Measurements from ENCODE around the gene OR6B1. TPM values are rescaled to one million over a fixed set of nuclear protein-coding genes. Genes with fewer than 3 reads are reported as not detected.

OR6B1 gene
- total and polyA plus RNA-seq, 9 donors: not detected

GRCh38 chr7:143979359-143979758, 20.8 kb upstream of the OR6B1 start:
- H3K36me3 ChIP-seq: no peaks in the 10 kb centered on the region
- DNase-seq: no peak
- 75 to 82% (median 82%) methylated on average over 1 of the region's 1 CpG for WGBS, 3 donors
- no peak overlapping the region for H3K4me3 ChIP-seq
- TF ChIP-seq EP300 (IDR thresholded peaks at IDR 0.05) (no peak), CTCF (IDR thresholded peaks at IDR 0.05) (no peak), POLR2A (IDR thresholded peaks at IDR 0.05) (no peak)
- no peaks in the 10 kb centered on the region for H3K27me3 ChIP-seq
- no peaks in the 10 kb centered on the region for H3K9me3 ChIP-seq
- intact Hi-C loops (cut with DNase I): no loop called here
- H3K27ac ChIP-seq: no peak overlapping the region
- no peaks in the 10 kb centered on the region for H3K4me1 ChIP-seq (ENCODE audit: insufficient read depth)

DNA sequence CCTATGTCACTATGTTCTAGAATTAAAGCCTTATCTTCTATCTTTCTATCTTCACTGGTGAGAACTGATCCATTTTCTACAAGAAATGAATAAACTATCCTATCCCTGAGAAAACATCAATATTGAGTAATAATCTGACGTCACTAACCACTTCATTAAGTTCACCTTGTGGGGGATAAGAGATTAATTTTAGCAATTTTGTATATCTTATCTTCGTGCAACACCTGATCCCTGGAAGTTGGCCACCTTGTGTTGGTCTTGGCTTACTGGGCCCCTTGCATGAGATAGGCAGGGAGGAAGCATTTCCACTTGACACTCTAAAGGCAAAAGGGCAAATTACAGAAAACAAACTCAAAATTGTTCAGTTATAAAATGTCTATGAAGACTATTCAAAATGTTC, 20.1 kb upstream of the OR6B1 start:
- 73 to 78% (median 74%) methylated on average over 2 of the region's 2 CpGs for WGBS, 3 donors
- intact Hi-C loops (cut with DNase I): loop anchor here in 1 of 4 donors (2.0 kb wide), 1 partner anchor 23 kb away; no protein-coding TSS in a partner anchor

DNA sequence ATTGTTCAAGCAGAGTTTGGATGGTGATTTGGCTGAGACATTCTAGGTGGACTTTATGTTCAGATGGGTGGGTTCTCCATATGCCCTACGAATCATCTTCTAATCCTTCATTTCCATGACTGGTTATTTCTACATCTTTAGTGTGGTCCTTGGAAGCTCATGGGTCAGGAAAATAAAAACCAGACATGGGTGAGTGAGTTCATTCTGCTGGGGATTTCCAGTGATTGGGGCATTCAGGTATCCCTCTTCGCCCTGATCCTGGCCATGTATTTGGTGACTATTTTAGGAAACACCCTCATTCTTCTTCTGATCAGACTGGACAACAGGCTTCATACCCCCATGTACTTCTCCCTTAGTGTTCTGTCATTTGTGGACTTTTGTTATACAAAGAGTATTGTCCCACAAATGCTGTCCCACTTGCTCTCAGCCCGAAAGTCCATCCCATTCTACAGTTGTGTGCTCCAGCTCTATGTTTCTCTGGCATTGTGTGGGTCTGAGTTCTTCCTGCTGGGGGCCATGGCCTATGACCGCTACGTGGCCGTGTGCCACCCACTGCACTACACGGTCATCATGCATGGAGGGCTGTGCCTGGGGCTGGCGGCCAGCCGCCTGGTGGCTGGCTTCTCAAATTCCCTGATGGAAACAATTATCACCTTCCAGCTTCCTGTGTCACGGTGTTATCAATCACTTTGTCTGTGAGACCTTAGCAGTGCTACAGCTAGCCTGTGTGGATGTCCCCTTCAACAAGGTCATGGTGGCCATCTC, 19.2 kb upstream of the OR6B1 start:
- intact Hi-C loops (cut with DNase I): loop anchor here in 1 of 4 donors (2.0 kb wide), 1 partner anchor 24 kb away; no protein-coding TSS in a partner anchor
- WGBS, 3 donors: 87 to 97% (median 94%) methylated on average over 10 of the region's 10 CpGs
- DNase-seq: no peak

More for the DNA sequence above, 20.1 kb upstream of the OR6B1 start:
- no peaks in the 10 kb centered on the region for H3K27me3 ChIP-seq
- H3K9me3 ChIP-seq: no peaks in the 10 kb centered on the region
- DNase-seq: no peak
- no peak overlapping the region for H3K4me3 ChIP-seq
- no peaks in the 10 kb centered on the region for H3K4me1 ChIP-seq (ENCODE audit: insufficient read depth)
- H3K27ac ChIP-seq: no peak overlapping the region
- TF ChIP-seq CTCF (IDR thresholded peaks at IDR 0.05): no peak
- no peak for TF ChIP-seq EP300 (IDR thresholded peaks at IDR 0.05)
- TF ChIP-seq POLR2A (IDR thresholded peaks at IDR 0.05): no peak
- no peaks in the 10 kb centered on the region for H3K36me3 ChIP-seq

GRCh38 chr7:143983960-143984359, 16.2 kb upstream of the OR6B1 start:
- 95 to 99% (median 95%) methylated on average over 5 of the region's 5 CpGs for WGBS, 3 donors
- Histone ChIP-seq H3K4me3 (no peak overlapping the region), H3K36me3 (no peaks in the 10 kb centered on the region), H3K9me3 (no peaks in the 10 kb centered on the region), H3K27ac (no peak overlapping the region), H3K27me3 (no peaks in the 10 kb centered on the region), H3K4me1 (ENCODE audit: insufficient read depth) (no peaks in the 10 kb centered on the region)
- TF ChIP-seq CTCF (IDR thresholded peaks at IDR 0.05) (no peak), POLR2A (IDR thresholded peaks at IDR 0.05) (no peak), EP300 (IDR thresholded peaks at IDR 0.05) (no peak)
- intact Hi-C loops (cut with DNase I): no loop called here
- no peak for DNase-seq

More for the DNA sequence above, 19.2 kb upstream of the OR6B1 start:
- H3K36me3 ChIP-seq: no peaks in the 10 kb centered on the region
- H3K27ac ChIP-seq: no peak overlapping the region
- H3K4me1 ChIP-seq (ENCODE audit: insufficient read depth): no peaks in the 10 kb centered on the region
- no peak overlapping the region for H3K4me3 ChIP-seq
- H3K9me3 ChIP-seq: no peaks in the 10 kb centered on the region
- TF ChIP-seq CTCF (IDR thresholded peaks at IDR 0.05) (no peak), EP300 (IDR thresholded peaks at IDR 0.05) (no peak), POLR2A (IDR thresholded peaks at IDR 0.05) (no peak)
- no peaks in the 10 kb centered on the region for H3K27me3 ChIP-seq
